HCT116 (cell line): Measurements from ENCODE around the gene DPP4. TPM values are rescaled to one million over a fixed set of nuclear protein-coding genes. Genes with fewer than 3 reads are reported as not detected.

Source experiments
- ATAC-seq: fragments of 200-7000 bp; cut with Tn5 transposase; 2 replicates; pipeline ENCODE4 v1.9.1; 2020; ENCODE audit warnings: mild to moderate bottlenecking, moderate library complexity
- BruUV-seq: library from RNA; stranded (reverse); fragments of 400-500 nt; replicated peaks from 2 replicates; lab custom pipeline; 2021; lab: Mats Ljungman, UMichigan
- CTCF ChIA-PET: fragments of 300-600 bp; sonication (Branson Sonifier 250); formaldehyde crosslinking; loops from one replicate; lab custom pipeline; 2021; ENCODE audit warnings: antibody characterized with exemption; lab: Charles Lee
- POLR2A ChIA-PET: fragments of 300-600, 350-600 bp; sonication (Branson Sonifier 250); formaldehyde crosslinking; loops from one replicate; lab custom pipeline; 2021; ENCODE audit warnings: antibody characterized with exemption; lab: Charles Lee
- RAD21 ChIA-PET, 2 experiments: fragments of 300-600 bp; sonication (Branson Sonifier 250); formaldehyde crosslinking; loops; one replicate each; lab custom pipeline; 2023; ENCODE audit warnings: low total read pairs in 2 of 2; ENCODE audit not compliant: uncharacterized antibody in 2 of 2, unreplicated experiment in 2 of 2, low non-redundant PET in 1 of 2; lab: Charles Lee
- DNase-seq: peaks from one replicate; pipeline ENCODE4 v3.0.0-alpha.2; 2010; ENCODE audit warnings: low read depth, low spot score
- H2AFZ ChIP-seq: fragments of 200-600 bp; shearing (Covaris generic), sonication (generic); 2 replicates; pipeline ENCODE4 v1.6.1; 2017; ENCODE audit warnings: low read depth, mixed run types, mixed read lengths, antibody characterized with exemption, low read length; ENCODE audit not compliant: poor library complexity, severe bottlenecking
- H3K27ac ChIP-seq: 2 replicates; pipeline ENCODE4 v1.5.1; 2012; ENCODE audit warnings: low read depth, low read length
- H3K27me3 ChIP-seq: fragments of 200-600 bp; sonication (generic); 2 replicates; pipeline ENCODE4 v1.6.1; 2016; ENCODE audit warnings: mixed run types, low read length, mixed read lengths; ENCODE audit not compliant: insufficient read depth
- H3K36me3 ChIP-seq, 2 experiments: fragments of 200-500 bp in 1 of 2; fragments of 200-600 bp in 1 of 2; sonication (Bioruptor generic) in 1 of 2; sonication (generic) in 1 of 2; 2 replicates each; pipeline versions ENCODE4 v1.5.1 to v1.6.1; 2014 to 2016; ENCODE audit warnings: low read length in 2 of 2, inconsistent platforms in 1 of 2, mixed read lengths in 1 of 2, mixed run types in 1 of 2; ENCODE audit not compliant: insufficient read depth in 2 of 2, control insufficient read depth in 1 of 2
- H3K4me1 ChIP-seq, 2 experiments: fragments of 200-600 bp in 1 of 2; sonication (generic) in 1 of 2; 2 replicates each; pipeline versions ENCODE4 v1.5.1 to v1.6.1; 2012 to 2017; ENCODE audit warnings: low read length in 2 of 2, inconsistent platforms in 1 of 2, mild to moderate bottlenecking in 1 of 2, mixed read lengths in 1 of 2, mixed run types in 1 of 2, moderate library complexity in 1 of 2; ENCODE audit not compliant: insufficient read depth in 2 of 2, control insufficient read depth in 1 of 2
- H3K4me2 ChIP-seq: fragments of 200-600 bp; sonication (generic); 2 replicates; pipeline ENCODE4 v1.6.1; 2017; ENCODE audit warnings: mixed run types, low read length, mixed read lengths
- H3K4me3 ChIP-seq, 2 experiments: fragments of 200-600 bp in 1 of 2; sonication (generic) in 1 of 2; replicated peaks in 1 of 2; 2 replicates each; pipeline ENCODE4 v1.5.1; 2011 to 2016; ENCODE audit warnings: low read length in 2 of 2, control low read depth in 1 of 2, low read depth in 1 of 2, mild to moderate bottlenecking in 1 of 2, mixed read lengths in 1 of 2, mixed run types in 1 of 2
- H3K79me2 ChIP-seq: fragments of 200-600 bp; sonication (generic); 2 replicates; pipeline ENCODE4 v1.6.1; 2017; ENCODE audit warnings: mild to moderate bottlenecking, mixed run types, low read length, moderate library complexity, mixed read lengths; ENCODE audit not compliant: insufficient read depth
- H3K9ac ChIP-seq: fragments of 200-600 bp; sonication (generic); 2 replicates; pipeline ENCODE4 v1.6.1; 2016; ENCODE audit warnings: low read length, mixed read lengths
- H3K9me2 ChIP-seq: fragments of 200-600 bp; sonication (generic), shearing (Covaris generic); 2 replicates; pipeline ENCODE4 v1.6.1; 2017; ENCODE audit warnings: mixed run types, mild to moderate bottlenecking, moderate library complexity; ENCODE audit not compliant: insufficient read depth
- H3K9me3 ChIP-seq, 2 experiments: fragments of 200-500 bp in 1 of 2; fragments of 200-600 bp in 1 of 2; sonication (Bioruptor generic) in 1 of 2; sonication (generic) in 1 of 2; 2 replicates each; pipeline ENCODE4 v1.6.1; 2014 to 2017; ENCODE audit warnings: low read length in 2 of 2, mixed read lengths in 2 of 2, inconsistent platforms in 1 of 2, low read depth in 1 of 2, mild to moderate bottlenecking in 1 of 2, mixed run types in 1 of 2, moderate library complexity in 1 of 2; ENCODE audit not compliant: control insufficient read depth in 1 of 2, insufficient read depth in 1 of 2
- H4K20me1 ChIP-seq: fragments of 200-600 bp; sonication (generic), shearing (Covaris generic); 2 replicates; pipeline ENCODE4 v1.6.1; 2017; ENCODE audit warnings: mixed run types, mild to moderate bottlenecking, moderate library complexity; ENCODE audit not compliant: insufficient read depth
- CTCF ChIP-seq, 3 experiments: fragments of 200-600 bp in 1 of 3; sonication (generic) in 1 of 3; IDR thresholded peaks in 2 of 3; conservative IDR thresholded peaks in 1 of 3; 2 replicates each; pipeline ENCODE4 v1.5.1; 2012 to 2017; ENCODE audit warnings: low read depth in 2 of 3, low read length in 2 of 3, antibody characterized with exemption in 1 of 3, borderline replicate concordance in 1 of 3, control low read depth in 1 of 3, mild to moderate bottlenecking in 1 of 3, mixed read lengths in 1 of 3, mixed run types in 1 of 3, moderate library complexity in 1 of 3; ENCODE audit not compliant: insufficient read depth in 1 of 3
- EZH2 ChIP-seq: fragments of 200-600 bp; sonication (generic); IDR thresholded peaks from 2 replicates; pipeline ENCODE4 v1.6.1; 2017; ENCODE audit warnings: antibody characterized with exemption, mixed run types
- EZH2phosphoT487 ChIP-seq: fragments of 200-600 bp; IDR thresholded peaks from 2 replicates; pipeline ENCODE4 v1.6.1; 2018; ENCODE audit warnings: antibody characterized with exemption, borderline replicate concordance
- POLR2A ChIP-seq: IDR thresholded peaks from 2 replicates; pipeline ENCODE4 v1.7.0; 2011; ENCODE audit warnings: borderline replicate concordance; ENCODE audit not compliant: insufficient read depth, insufficient read length; ENCODE audit errors: extremely low read depth
- POLR2AphosphoS5 ChIP-seq: IDR thresholded peaks from 2 replicates; pipeline ENCODE4 v1.6.1; 2011; ENCODE audit warnings: mild to moderate bottlenecking, low read depth, low read length, moderate library complexity
- RAD21 ChIP-seq: IDR thresholded peaks from 2 replicates; pipeline ENCODE4 v1.6.1; 2012; ENCODE audit warnings: low read depth, mild to moderate bottlenecking
- SRF ChIP-seq: IDR thresholded peaks from 2 replicates; pipeline ENCODE4 v1.6.1; 2012; ENCODE audit warnings: low read depth
- TCF7L2 ChIP-seq: IDR thresholded peaks from 2 replicates; pipeline ENCODE4 v1.7.0; 2011; ENCODE audit warnings: borderline replicate concordance, inconsistent platforms; ENCODE audit not compliant: insufficient read depth, insufficient read length; ENCODE audit errors: extremely low read depth
- YY1 ChIP-seq: IDR thresholded peaks from 2 replicates; pipeline ENCODE4 v1.6.1; 2011; ENCODE audit warnings: low read length, low read depth, moderate library complexity, mild to moderate bottlenecking; ENCODE audit not compliant: insufficient replicate concordance; ENCODE audit errors: extremely low read depth
- ZFX ChIP-seq: fragments of 450-650 bp; IDR thresholded peaks from 2 replicates; pipeline ENCODE4 v1.6.1; 2017
- intact Hi-C: fragments of 100-400 bp; cut with micrococcal nuclease; formaldehyde crosslinking; loops from 2 replicates; pipeline ENCODE4 v1.10.0; 2022
- total RNA-seq: library from RNA; stranded (reverse); gene quantifications from one replicate; pipeline ENCODE4 v1.2.1, GENCODE V29; 2021; ENCODE audit not compliant: unreplicated experiment
- TF ChIP-seq, protein P1 (sequence below): IDR thresholded peaks from 2 replicates; pipeline ENCODE4 v1.6.1; 2012

Gene DPP4
- total RNA-seq, 1 experiment from 2014 or later: 3.6 TPM

- BruUV-seq: no TSS peak
- CTCF ChIA-PET: no interaction called here
- no peak for TF ChIP-seq EZH2phosphoT487
- TF ChIP-seq POLR2A: no peak
- no peak for TF ChIP-seq EZH2
- no peak for TF ChIP-seq TCF7L2
- no peak for TF ChIP-seq SRF
- TF ChIP-seq YY1: no peak
- TF ChIP-seq, protein P1, sequence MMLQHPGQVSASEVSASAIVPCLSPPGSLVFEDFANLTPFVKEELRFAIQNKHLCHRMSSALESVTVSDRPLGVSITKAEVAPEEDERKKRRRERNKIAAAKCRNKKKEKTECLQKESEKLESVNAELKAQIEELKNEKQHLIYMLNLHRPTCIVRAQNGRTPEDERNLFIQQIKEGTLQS: no peak
- no peak for TF ChIP-seq RAD21
- TF ChIP-seq CTCF (IDR thresholded peaks at IDR 0.05 in 2 of 3, conservative IDR thresholded peaks at IDR 0.05 in 1 of 3; ENCODE audit: borderline replicate concordance in 1 of 3, insufficient read depth in 1 of 3, low read depth in 2 of 3, low read length in 2 of 3): no peak
- TF ChIP-seq POLR2AphosphoS5: no peak
- TF ChIP-seq ZFX: no peak
- Histone ChIP-seq H3K9me3 (no peaks in the 10 kb centered on the region), H4K20me1 (no peaks in the 10 kb centered on the region), H2AFZ (no peak overlapping the region), H3K27ac (no peak overlapping the region), H3K79me2 (no peaks in the 10 kb centered on the region), H3K4me2 (no peak overlapping the region), H3K27me3 (no peaks in the 10 kb centered on the region), H3K4me3 (no peak overlapping the region), H3K4me1 (no peaks in the 10 kb centered on the region), H3K9me2 (no peaks in the 10 kb centered on the region), H3K36me3 (no peaks in the 10 kb centered on the region), H3K9ac (no peak overlapping the region)
- intact Hi-C loops: no loop called here
- RAD21 ChIA-PET: no interaction called here
- POLR2A ChIA-PET: no interaction called here
- DNase-seq (no peak), ATAC-seq (no peak)
These were observed 61.4 kb downstream of the DPP4 start for GRCh38 chr2:162012565-162013058.
